HCT116 (cell line): ENCODE results near the gene EEF1AKMT2. TPM values are rescaled to one million over a fixed set of nuclear protein-coding genes. Genes with fewer than 3 reads are reported as not detected.
A peak's percentile ranks its signal among the peaks of the same experiment; 100 is the strongest.

ENCODE experiments used
- ATAC-seq: fragments of 200-7000 bp; cut with Tn5 transposase; 2 replicates; pipeline ENCODE4 v1.9.1; 2020; ENCODE audit warnings: mild to moderate bottlenecking, moderate library complexity
- BruUV-seq: library from RNA; stranded (reverse); fragments of 400-500 nt; replicated peaks from 2 replicates; lab custom pipeline; 2021; lab: Mats Ljungman, UMichigan
- CTCF ChIA-PET: fragments of 300-600 bp; sonication (Branson Sonifier 250); formaldehyde crosslinking; loops from one replicate; lab custom pipeline; 2021; ENCODE audit warnings: antibody characterized with exemption; lab: Charles Lee
- POLR2A ChIA-PET: fragments of 300-600, 350-600 bp; sonication (Branson Sonifier 250); formaldehyde crosslinking; loops from one replicate; lab custom pipeline; 2021; ENCODE audit warnings: antibody characterized with exemption; lab: Charles Lee
- RAD21 ChIA-PET, 2 experiments: fragments of 300-600 bp; sonication (Branson Sonifier 250); formaldehyde crosslinking; loops; one replicate each; lab custom pipeline; 2023; ENCODE audit warnings: low total read pairs in 2 of 2; ENCODE audit not compliant: uncharacterized antibody in 2 of 2, unreplicated experiment in 2 of 2, low non-redundant PET in 1 of 2; lab: Charles Lee
- DNase-seq: peaks from one replicate; pipeline ENCODE4 v3.0.0-alpha.2; 2010; ENCODE audit warnings: low read depth, low spot score
- H2AFZ ChIP-seq: fragments of 200-600 bp; shearing (Covaris generic), sonication (generic); 2 replicates; pipeline ENCODE4 v1.6.1; 2017; ENCODE audit warnings: low read depth, mixed run types, mixed read lengths, antibody characterized with exemption, low read length; ENCODE audit not compliant: poor library complexity, severe bottlenecking
- H3K27ac ChIP-seq: 2 replicates; pipeline ENCODE4 v1.5.1; 2012; ENCODE audit warnings: low read depth, low read length
- H3K27me3 ChIP-seq: fragments of 200-600 bp; sonication (generic); 2 replicates; pipeline ENCODE4 v1.6.1; 2016; ENCODE audit warnings: mixed run types, low read length, mixed read lengths; ENCODE audit not compliant: insufficient read depth
- H3K36me3 ChIP-seq, 2 experiments: fragments of 200-500 bp in 1 of 2; fragments of 200-600 bp in 1 of 2; sonication (Bioruptor generic) in 1 of 2; sonication (generic) in 1 of 2; 2 replicates each; pipeline versions ENCODE4 v1.5.1 to v1.6.1; 2014 to 2016; ENCODE audit warnings: low read length in 2 of 2, inconsistent platforms in 1 of 2, mixed read lengths in 1 of 2, mixed run types in 1 of 2; ENCODE audit not compliant: insufficient read depth in 2 of 2, control insufficient read depth in 1 of 2
- H3K4me1 ChIP-seq, 2 experiments: fragments of 200-600 bp in 1 of 2; sonication (generic) in 1 of 2; 2 replicates each; pipeline versions ENCODE4 v1.5.1 to v1.6.1; 2012 to 2017; ENCODE audit warnings: low read length in 2 of 2, inconsistent platforms in 1 of 2, mild to moderate bottlenecking in 1 of 2, mixed read lengths in 1 of 2, mixed run types in 1 of 2, moderate library complexity in 1 of 2; ENCODE audit not compliant: insufficient read depth in 2 of 2, control insufficient read depth in 1 of 2
- H3K4me2 ChIP-seq: fragments of 200-600 bp; sonication (generic); 2 replicates; pipeline ENCODE4 v1.6.1; 2017; ENCODE audit warnings: mixed run types, low read length, mixed read lengths
- H3K4me3 ChIP-seq, 2 experiments: fragments of 200-600 bp in 1 of 2; sonication (generic) in 1 of 2; replicated peaks in 1 of 2; 2 replicates each; pipeline ENCODE4 v1.5.1; 2011 to 2016; ENCODE audit warnings: low read length in 2 of 2, control low read depth in 1 of 2, low read depth in 1 of 2, mild to moderate bottlenecking in 1 of 2, mixed read lengths in 1 of 2, mixed run types in 1 of 2
- H3K79me2 ChIP-seq: fragments of 200-600 bp; sonication (generic); 2 replicates; pipeline ENCODE4 v1.6.1; 2017; ENCODE audit warnings: mild to moderate bottlenecking, mixed run types, low read length, moderate library complexity, mixed read lengths; ENCODE audit not compliant: insufficient read depth
- H3K9ac ChIP-seq: fragments of 200-600 bp; sonication (generic); 2 replicates; pipeline ENCODE4 v1.6.1; 2016; ENCODE audit warnings: low read length, mixed read lengths
- H3K9me2 ChIP-seq: fragments of 200-600 bp; sonication (generic), shearing (Covaris generic); 2 replicates; pipeline ENCODE4 v1.6.1; 2017; ENCODE audit warnings: mixed run types, mild to moderate bottlenecking, moderate library complexity; ENCODE audit not compliant: insufficient read depth
- H3K9me3 ChIP-seq, 2 experiments: fragments of 200-500 bp in 1 of 2; fragments of 200-600 bp in 1 of 2; sonication (Bioruptor generic) in 1 of 2; sonication (generic) in 1 of 2; 2 replicates each; pipeline ENCODE4 v1.6.1; 2014 to 2017; ENCODE audit warnings: low read length in 2 of 2, mixed read lengths in 2 of 2, inconsistent platforms in 1 of 2, low read depth in 1 of 2, mild to moderate bottlenecking in 1 of 2, mixed run types in 1 of 2, moderate library complexity in 1 of 2; ENCODE audit not compliant: control insufficient read depth in 1 of 2, insufficient read depth in 1 of 2
- H4K20me1 ChIP-seq: fragments of 200-600 bp; sonication (generic), shearing (Covaris generic); 2 replicates; pipeline ENCODE4 v1.6.1; 2017; ENCODE audit warnings: mixed run types, mild to moderate bottlenecking, moderate library complexity; ENCODE audit not compliant: insufficient read depth
- CEBPB ChIP-seq: IDR thresholded peaks from 2 replicates; pipeline ENCODE4 v1.6.1; 2012; ENCODE audit warnings: low read depth
- EGR1 ChIP-seq: IDR thresholded peaks from 2 replicates; pipeline ENCODE4 v1.6.1; 2012; ENCODE audit warnings: low read depth
- ELF1 ChIP-seq: IDR thresholded peaks from 2 replicates; pipeline ENCODE4 v1.6.1; 2012; ENCODE audit warnings: low read depth, borderline replicate concordance
- EZH2phosphoT487 ChIP-seq: fragments of 200-600 bp; IDR thresholded peaks from 2 replicates; pipeline ENCODE4 v1.6.1; 2018; ENCODE audit warnings: antibody characterized with exemption, borderline replicate concordance
- FOSL1 ChIP-seq: IDR thresholded peaks from 2 replicates; pipeline ENCODE4 v1.6.1; 2012; ENCODE audit warnings: low read depth
- JUND ChIP-seq: IDR thresholded peaks from 2 replicates; pipeline ENCODE4 v1.6.1; 2012
- POLR2A ChIP-seq: IDR thresholded peaks from 2 replicates; pipeline ENCODE4 v1.7.0; 2011; ENCODE audit warnings: borderline replicate concordance; ENCODE audit not compliant: insufficient read depth, insufficient read length; ENCODE audit errors: extremely low read depth
- POLR2AphosphoS5 ChIP-seq: IDR thresholded peaks from 2 replicates; pipeline ENCODE4 v1.6.1; 2011; ENCODE audit warnings: mild to moderate bottlenecking, low read depth, low read length, moderate library complexity
- RAD21 ChIP-seq: IDR thresholded peaks from 2 replicates; pipeline ENCODE4 v1.6.1; 2012; ENCODE audit warnings: low read depth, mild to moderate bottlenecking
- SIN3A ChIP-seq: IDR thresholded peaks from 2 replicates; pipeline ENCODE4 v1.6.1; 2012; ENCODE audit warnings: low read depth
- SP1 ChIP-seq: IDR thresholded peaks from 2 replicates; pipeline ENCODE4 v1.6.1; 2012; ENCODE audit warnings: low read depth
- SRF ChIP-seq: IDR thresholded peaks from 2 replicates; pipeline ENCODE4 v1.6.1; 2012; ENCODE audit warnings: low read depth
- YY1 ChIP-seq: IDR thresholded peaks from 2 replicates; pipeline ENCODE4 v1.6.1; 2011; ENCODE audit warnings: low read length, low read depth, moderate library complexity, mild to moderate bottlenecking; ENCODE audit not compliant: insufficient replicate concordance; ENCODE audit errors: extremely low read depth
- ZFX ChIP-seq: fragments of 450-650 bp; IDR thresholded peaks from 2 replicates; pipeline ENCODE4 v1.6.1; 2017
- ZNF274 ChIP-seq: fragments of 200-500 bp; sonication (Bioruptor generic); IDR thresholded peaks from 2 replicates; pipeline ENCODE4 v1.6.1; 2014; ENCODE audit warnings: mild to moderate bottlenecking, low read depth, low read length, inconsistent platforms
- intact Hi-C: fragments of 100-400 bp; cut with micrococcal nuclease; formaldehyde crosslinking; loops from 2 replicates; pipeline ENCODE4 v1.10.0; 2022
- total RNA-seq: library from RNA; stranded (reverse); gene quantifications from one replicate; pipeline ENCODE4 v1.2.1, GENCODE V29; 2021; ENCODE audit not compliant: unreplicated experiment
- TF ChIP-seq, protein P1 (sequence below): IDR thresholded peaks from 2 replicates; pipeline ENCODE4 v1.6.1; 2011; ENCODE audit warnings: mild to moderate bottlenecking, low read length, moderate library complexity; ENCODE audit not compliant: insufficient replicate concordance; ENCODE audit errors: extremely low read depth
- TF ChIP-seq, protein P2 (sequence below): IDR thresholded peaks from 2 replicates; pipeline ENCODE4 v1.6.1; 2012; ENCODE audit warnings: low read depth
- TF ChIP-seq, protein P3 (sequence below): IDR thresholded peaks from 2 replicates; pipeline ENCODE4 v1.6.1; 2012
- TF ChIP-seq, protein P4 (sequence below), 3 experiments: fragments of 200-600 bp in 1 of 3; sonication (generic) in 1 of 3; IDR thresholded peaks in 2 of 3; conservative IDR thresholded peaks in 1 of 3; 2 replicates each; pipeline ENCODE4 v1.5.1; 2012 to 2017; ENCODE audit warnings: low read depth in 2 of 3, low read length in 2 of 3, antibody characterized with exemption in 1 of 3, borderline replicate concordance in 1 of 3, control low read depth in 1 of 3, mild to moderate bottlenecking in 1 of 3, mixed read lengths in 1 of 3, mixed run types in 1 of 3, moderate library complexity in 1 of 3; ENCODE audit not compliant: insufficient read depth in 1 of 3
- TF ChIP-seq, protein P5 (sequence below): IDR thresholded peaks from 2 replicates; pipeline ENCODE4 v1.6.1; 2012

EEF1AKMT2 gene
- total RNA-seq, 1 experiment from 2014 or later, result 39.6 TPM

- intact Hi-C loops, result no loop called here
- Histone ChIP-seq H3K4me2 (peak overlapping the region; percentile 4), H3K9me3 (no peaks in the 10 kb centered on the region), H2AFZ (no peak overlapping the region), H3K36me3 (peaks cover 0 to 4% of the 10 kb centered on the region in 2 experiments; a peak in 1 of 4 replicates), H3K4me1 (peaks cover 17 to 26% of the 10 kb centered on the region in 2 experiments; a peak in 3 of 4 replicates), H3K79me2 (no peaks in the 10 kb centered on the region), H3K9me2 (no peaks in the 10 kb centered on the region), H3K27ac (no peak overlapping the region), H3K9ac (no peak overlapping the region), H4K20me1 (no peaks in the 10 kb centered on the region), H3K27me3 (no peaks in the 10 kb centered on the region), H3K4me3 (no peak overlapping the region)
- ChIA-PET POLR2A (interaction anchor here (1.6 kb wide), 1 partner anchor 10 kb away, joined by 6 read pairs; no protein-coding TSS in a partner anchor), CTCF (interaction anchor here (1.3 to 1.9 kb wide), 2 partner anchors 33 to 37 kb away, joined by 5 to 7 read pairs; no protein-coding TSS in a partner anchor), RAD21 (no interaction called here)
- no TSS peak for BruUV-seq
- no peak for DNase-seq
- no peak for ATAC-seq
- TF ChIP-seq SRF (no peak), ZNF274 (no peak), CEBPB (no peak), SIN3A (no peak), EZH2phosphoT487 (no peak), YY1 (no peak), ELF1 (no peak), JUND (no peak), POLR2AphosphoS5 (no peak), EGR1 (no peak), ZFX (no peak), POLR2A (no peak), RAD21 (no peak), SP1 (no peak), FOSL1 (no peak)
- TF ChIP-seq, protein P1, sequence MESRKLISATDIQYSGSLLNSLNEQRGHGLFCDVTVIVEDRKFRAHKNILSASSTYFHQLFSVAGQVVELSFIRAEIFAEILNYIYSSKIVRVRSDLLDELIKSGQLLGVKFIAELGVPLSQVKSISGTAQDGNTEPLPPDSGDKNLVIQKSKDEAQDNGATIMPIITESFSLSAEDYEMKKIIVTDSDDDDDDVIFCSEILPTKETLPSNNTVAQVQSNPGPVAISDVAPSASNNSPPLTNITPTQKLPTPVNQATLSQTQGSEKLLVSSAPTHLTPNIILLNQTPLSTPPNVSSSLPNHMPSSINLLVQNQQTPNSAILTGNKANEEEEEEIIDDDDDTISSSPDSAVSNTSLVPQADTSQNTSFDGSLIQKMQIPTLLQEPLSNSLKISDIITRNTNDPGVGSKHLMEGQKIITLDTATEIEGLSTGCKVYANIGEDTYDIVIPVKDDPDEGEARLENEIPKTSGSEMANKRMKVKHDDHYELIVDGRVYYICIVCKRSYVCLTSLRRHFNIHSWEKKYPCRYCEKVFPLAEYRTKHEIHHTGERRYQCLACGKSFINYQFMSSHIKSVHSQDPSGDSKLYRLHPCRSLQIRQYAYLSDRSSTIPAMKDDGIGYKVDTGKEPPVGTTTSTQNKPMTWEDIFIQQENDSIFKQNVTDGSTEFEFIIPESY, result no peak
- TF ChIP-seq, protein P2, sequence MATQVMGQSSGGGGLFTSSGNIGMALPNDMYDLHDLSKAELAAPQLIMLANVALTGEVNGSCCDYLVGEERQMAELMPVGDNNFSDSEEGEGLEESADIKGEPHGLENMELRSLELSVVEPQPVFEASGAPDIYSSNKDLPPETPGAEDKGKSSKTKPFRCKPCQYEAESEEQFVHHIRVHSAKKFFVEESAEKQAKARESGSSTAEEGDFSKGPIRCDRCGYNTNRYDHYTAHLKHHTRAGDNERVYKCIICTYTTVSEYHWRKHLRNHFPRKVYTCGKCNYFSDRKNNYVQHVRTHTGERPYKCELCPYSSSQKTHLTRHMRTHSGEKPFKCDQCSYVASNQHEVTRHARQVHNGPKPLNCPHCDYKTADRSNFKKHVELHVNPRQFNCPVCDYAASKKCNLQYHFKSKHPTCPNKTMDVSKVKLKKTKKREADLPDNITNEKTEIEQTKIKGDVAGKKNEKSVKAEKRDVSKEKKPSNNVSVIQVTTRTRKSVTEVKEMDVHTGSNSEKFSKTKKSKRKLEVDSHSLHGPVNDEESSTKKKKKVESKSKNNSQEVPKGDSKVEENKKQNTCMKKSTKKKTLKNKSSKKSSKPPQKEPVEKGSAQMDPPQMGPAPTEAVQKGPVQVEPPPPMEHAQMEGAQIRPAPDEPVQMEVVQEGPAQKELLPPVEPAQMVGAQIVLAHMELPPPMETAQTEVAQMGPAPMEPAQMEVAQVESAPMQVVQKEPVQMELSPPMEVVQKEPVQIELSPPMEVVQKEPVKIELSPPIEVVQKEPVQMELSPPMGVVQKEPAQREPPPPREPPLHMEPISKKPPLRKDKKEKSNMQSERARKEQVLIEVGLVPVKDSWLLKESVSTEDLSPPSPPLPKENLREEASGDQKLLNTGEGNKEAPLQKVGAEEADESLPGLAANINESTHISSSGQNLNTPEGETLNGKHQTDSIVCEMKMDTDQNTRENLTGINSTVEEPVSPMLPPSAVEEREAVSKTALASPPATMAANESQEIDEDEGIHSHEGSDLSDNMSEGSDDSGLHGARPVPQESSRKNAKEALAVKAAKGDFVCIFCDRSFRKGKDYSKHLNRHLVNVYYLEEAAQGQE, result no peak
- TF ChIP-seq, protein P3, sequence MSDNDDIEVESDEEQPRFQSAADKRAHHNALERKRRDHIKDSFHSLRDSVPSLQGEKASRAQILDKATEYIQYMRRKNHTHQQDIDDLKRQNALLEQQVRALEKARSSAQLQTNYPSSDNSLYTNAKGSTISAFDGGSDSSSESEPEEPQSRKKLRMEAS, result no peak
- TF ChIP-seq, protein P4, sequence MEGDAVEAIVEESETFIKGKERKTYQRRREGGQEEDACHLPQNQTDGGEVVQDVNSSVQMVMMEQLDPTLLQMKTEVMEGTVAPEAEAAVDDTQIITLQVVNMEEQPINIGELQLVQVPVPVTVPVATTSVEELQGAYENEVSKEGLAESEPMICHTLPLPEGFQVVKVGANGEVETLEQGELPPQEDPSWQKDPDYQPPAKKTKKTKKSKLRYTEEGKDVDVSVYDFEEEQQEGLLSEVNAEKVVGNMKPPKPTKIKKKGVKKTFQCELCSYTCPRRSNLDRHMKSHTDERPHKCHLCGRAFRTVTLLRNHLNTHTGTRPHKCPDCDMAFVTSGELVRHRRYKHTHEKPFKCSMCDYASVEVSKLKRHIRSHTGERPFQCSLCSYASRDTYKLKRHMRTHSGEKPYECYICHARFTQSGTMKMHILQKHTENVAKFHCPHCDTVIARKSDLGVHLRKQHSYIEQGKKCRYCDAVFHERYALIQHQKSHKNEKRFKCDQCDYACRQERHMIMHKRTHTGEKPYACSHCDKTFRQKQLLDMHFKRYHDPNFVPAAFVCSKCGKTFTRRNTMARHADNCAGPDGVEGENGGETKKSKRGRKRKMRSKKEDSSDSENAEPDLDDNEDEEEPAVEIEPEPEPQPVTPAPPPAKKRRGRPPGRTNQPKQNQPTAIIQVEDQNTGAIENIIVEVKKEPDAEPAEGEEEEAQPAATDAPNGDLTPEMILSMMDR (IDR thresholded peaks at IDR 0.05 in 2 of 3, conservative IDR thresholded peaks at IDR 0.05 in 1 of 3; ENCODE audit: borderline replicate concordance in 1 of 3, insufficient read depth in 1 of 3, low read depth in 2 of 3, low read length in 2 of 3), result no peak
- TF ChIP-seq, protein P5, sequence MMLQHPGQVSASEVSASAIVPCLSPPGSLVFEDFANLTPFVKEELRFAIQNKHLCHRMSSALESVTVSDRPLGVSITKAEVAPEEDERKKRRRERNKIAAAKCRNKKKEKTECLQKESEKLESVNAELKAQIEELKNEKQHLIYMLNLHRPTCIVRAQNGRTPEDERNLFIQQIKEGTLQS, result no peak
Measured at GRCh38 chr10:124708246-124708779, 83.4 kb downstream of the EEF1AKMT2 start.
